Endothelial cell of umbilical vein (primary cell): Measurements from ENCODE around the gene CYP4F22. TPM values are rescaled to one million over a fixed set of nuclear protein-coding genes. Genes with fewer than 3 reads are reported as not detected.

ENCODE experiments used
- BruUV-seq: library from RNA; stranded (reverse); fragments of 400-500 nt; replicated peaks from 2 replicates; lab custom pipeline; 2021; lab: Mats Ljungman, UMichigan
- CTCF ChIA-PET: fragments of 300-600, 350-600 bp; sonication (Branson Sonifier 250); formaldehyde crosslinking; loops from one replicate; lab custom pipeline; 2021; ENCODE audit warnings: antibody characterized with exemption, inconsistent platforms; lab: Charles Lee
- POLR2A ChIA-PET: fragments of 300-600, 350-600 bp; sonication (Branson Sonifier 250); formaldehyde crosslinking; loops from one replicate; lab custom pipeline; 2021; ENCODE audit warnings: antibody characterized with exemption, inconsistent platforms; lab: Charles Lee
- DNase-seq: peaks from one replicate; pipeline ENCODE4 v3.0.0-alpha.2; 2011; ENCODE audit warnings: low read depth, low spot score
- FAIRE-seq: peaks from 2 replicates; lab custom pipeline; 2011; peaks lifted over from hg19 to GRCh38; lab: Jason Lieb, UNC
- H2AFZ ChIP-seq: 2 replicates; pipeline ENCODE4 v1.6.0; 2012; ENCODE audit warnings: low read depth, low read length, control low read depth, inconsistent platforms
- H3K27ac ChIP-seq: 2 replicates; pipeline ENCODE4 v1.5.1; 2011; ENCODE audit warnings: low read depth, mild to moderate bottlenecking, control low read depth, low read length, moderate library complexity; ENCODE audit not compliant: insufficient read depth
- H3K27me3 ChIP-seq, 2 experiments: 2 replicates each; pipeline versions ENCODE4 v1.6.0 to v1.6.1; 2011; ENCODE audit warnings: low read length in 2 of 2, mixed read lengths in 1 of 2; ENCODE audit not compliant: control insufficient read depth in 2 of 2, insufficient read depth in 2 of 2
- H3K36me3 ChIP-seq, 2 experiments: 2 replicates in 1 of 2; 3 replicates in 1 of 2; pipeline ENCODE4 v1.5.1; 2011; ENCODE audit warnings: low read length in 2 of 2, mild to moderate bottlenecking in 1 of 2, moderate library complexity in 1 of 2; ENCODE audit not compliant: control insufficient read depth in 2 of 2, insufficient read depth in 2 of 2; ENCODE audit errors: extremely low read depth in 1 of 2
- H3K4me1 ChIP-seq: 3 replicates; pipeline ENCODE4 v1.5.1; 2011; ENCODE audit warnings: mild to moderate bottlenecking, low read length; ENCODE audit not compliant: control insufficient read depth, insufficient read depth; ENCODE audit errors: extremely low read depth
- H3K4me2 ChIP-seq: 2 replicates; pipeline ENCODE4 v1.6.1; 2011; ENCODE audit warnings: low read length, control low read depth, mixed read lengths; ENCODE audit not compliant: insufficient read depth
- H3K4me3 ChIP-seq, 3 experiments: fragments of 200-600 bp in 1 of 3; sonication (generic), shearing (Covaris generic) in 1 of 3; replicated peaks in 1 of 3; 2 replicates each; pipeline ENCODE4 v1.5.1; 2011 to 2016; ENCODE audit warnings: control low read depth in 3 of 3, low read length in 3 of 3, mild to moderate bottlenecking in 2 of 3, inconsistent platforms in 1 of 3, low read depth in 1 of 3, moderate library complexity in 1 of 3; ENCODE audit not compliant: insufficient read depth in 1 of 3
- H3K79me2 ChIP-seq: 2 replicates; pipeline ENCODE4 v1.6.0; 2012; ENCODE audit warnings: low read length, inconsistent platforms; ENCODE audit not compliant: control insufficient read depth, insufficient read depth
- H3K9ac ChIP-seq: replicated peaks from 2 replicates; pipeline ENCODE3; 2011; ENCODE audit warnings: low read length, control low read depth; ENCODE audit not compliant: insufficient read depth; ENCODE audit errors: extremely low read depth
- H3K9me1 ChIP-seq: replicated peaks from 3 replicates; pipeline ENCODE4 v1.6.0; 2011; ENCODE audit warnings: mild to moderate bottlenecking, low read length; ENCODE audit not compliant: control insufficient read depth, insufficient read depth; ENCODE audit errors: extremely low read depth
- H3K9me3 ChIP-seq: replicated peaks from 2 replicates; pipeline ENCODE4 v1.5.1; 2012; ENCODE audit warnings: low read length, inconsistent platforms; ENCODE audit not compliant: control insufficient read depth, insufficient read depth
- H4K20me1 ChIP-seq: replicated peaks from 2 replicates; pipeline ENCODE3; 2011; ENCODE audit warnings: mild to moderate bottlenecking, low read length; ENCODE audit not compliant: control insufficient read depth, insufficient read depth; ENCODE audit errors: extremely low read depth
- CTCF ChIP-seq, 2 donors: IDR thresholded peaks; 1 replicate in 1 of 2; 2 replicates in 1 of 2; pipeline ENCODE4 v1.5.1; 2011; ENCODE audit warnings: low read length in 2 of 2, mild to moderate bottlenecking in 2 of 2, moderate library complexity in 2 of 2, control low read depth in 1 of 2, inconsistent platforms in 1 of 2, low read depth in 1 of 2; ENCODE audit not compliant: insufficient read depth in 1 of 2; ENCODE audit errors: extremely low read depth in 1 of 2
- EZH2 ChIP-seq: IDR thresholded peaks from 2 replicates; pipeline ENCODE4 v1.6.1; 2012; ENCODE audit warnings: borderline replicate concordance, low read depth, mild to moderate bottlenecking, moderate library complexity, low read length, inconsistent platforms; ENCODE audit not compliant: severe bottlenecking
- FOS ChIP-seq: IDR thresholded peaks from 2 replicates; pipeline ENCODE4 v1.6.1; 2011; ENCODE audit warnings: mild to moderate bottlenecking, low read length, moderate library complexity, borderline replicate concordance; ENCODE audit not compliant: insufficient read depth
- GATA2 ChIP-seq: IDR thresholded peaks from 2 replicates; pipeline ENCODE4 v1.7.0; 2011; ENCODE audit warnings: low read depth, mild to moderate bottlenecking, moderate library complexity, mixed read lengths, low read length; ENCODE audit not compliant: insufficient read length, insufficient read depth
- JUN ChIP-seq: IDR thresholded peaks from 2 replicates; pipeline ENCODE4 v1.6.1; 2011; ENCODE audit warnings: borderline replicate concordance, low read depth; ENCODE audit not compliant: insufficient read length, insufficient read depth
- MAX ChIP-seq: IDR thresholded peaks from 2 replicates; pipeline ENCODE4 v1.6.1; 2011; ENCODE audit not compliant: insufficient read depth, insufficient read length
- MYC ChIP-seq: IDR thresholded peaks from one replicate; pipeline ENCODE4 v1.6.1; 2011; ENCODE audit warnings: mild to moderate bottlenecking, low read depth, low read length
- POLR2A ChIP-seq: IDR thresholded peaks from 2 replicates; pipeline ENCODE4 v1.6.1; 2012; ENCODE audit warnings: low read depth, mild to moderate bottlenecking, control low read depth, low read length
- POLR2AphosphoS5 ChIP-seq: IDR thresholded peaks from 2 replicates; pipeline ENCODE4 v1.6.1; 2012; ENCODE audit warnings: low read depth, mild to moderate bottlenecking, control low read depth, low read length, moderate library complexity; ENCODE audit not compliant: insufficient read depth
- dilution Hi-C: fragments of 300-500 bp; cut with MboI; formaldehyde crosslinking; loops from one replicate; pipeline ENCODE4 v1.15.0; 2019; ENCODE audit warnings: low sequenced_read_pairs; ENCODE audit not compliant: extremely low pct_ligation_motif_present
- intact Hi-C: fragments of 100-400 bp; cut with micrococcal nuclease; formaldehyde crosslinking; loops from one replicate; pipeline ENCODE4 v1.10.0; 2022
- polyA plus RNA-seq, 4 experiments: library from polyadenylated mRNA; depleted of rRNA in 3 of 4; stranded (reverse) in 3 of 4; unstranded in 1 of 4; fragments of >200 nt; gene quantifications; 2 replicates each; pipeline versions ENCODE4 v1.2.1 to v1.2.3, GENCODE V29; 2011 to 2012; ENCODE audit warnings: missing spikeins in 1 of 4
- total RNA-seq: library from RNA; stranded (reverse); gene quantifications from 2 replicates; pipeline ENCODE4 v1.2.3, GENCODE V29; 2021

The CYP4F22 gene
- total and polyA plus RNA-seq, 2 donors (not counting 3 experiments of a cell fraction or from before 2014, with no cell fraction given) = not detected

GRCh38 chr19:15575406-15575805, 67.1 kb downstream of the CYP4F22 start:
- FAIRE-seq = no peak
- CTCF ChIA-PET = no interaction called here

More at GRCh38 chr19:15575406-15575805, 67.1 kb downstream of the CYP4F22 start:
- Histone ChIP-seq H3K9ac (no peak overlapping the region), H3K4me2 (no peak overlapping the region), H3K9me3 (no peaks in the 10 kb centered on the region), H3K36me3 (no peaks in the 10 kb centered on the region), H3K4me3 (no peak overlapping the region), H4K20me1 (no peaks in the 10 kb centered on the region), H3K4me1 (no peaks in the 10 kb centered on the region), H3K79me2 (no peaks in the 10 kb centered on the region), H3K27me3 (no peaks in the 10 kb centered on the region), H3K27ac (no peak overlapping the region), H3K9me1 (no peaks in the 10 kb centered on the region), H2AFZ (no peak overlapping the region)
- intact Hi-C loops = no loop called here
- no TSS peak for BruUV-seq
- POLR2A ChIA-PET = no interaction called here
- dilution Hi-C loops = no loop called here
- no peak for DNase-seq
- TF ChIP-seq MAX (no peak), CTCF (IDR thresholded peaks at IDR 0.05; ENCODE audit: extremely low read depth in 1 of 2, insufficient read depth in 1 of 2, low read depth in 1 of 2, low read length in 2 of 2) (no peak), EZH2 (no peak), FOS (no peak), GATA2 (no peak), MYC (no peak), POLR2A (no peak), JUN (no peak), POLR2AphosphoS5 (no peak)
